ENCODE data around the gene RPS25.

RPS25 gene

GRCh38 chr11:119015054-119015611, 3.0 kb downstream of the RPS25 start:
- Histone ChIP-seq H4K12ac (ENCODE audit: low read depth, low read length) (no peak overlapping the region), H2BK120ac (ENCODE audit: insufficient read depth, low read length, poor library complexity) (no peak overlapping the region), H3K4ac (ENCODE audit: low read depth, low read length) (no peak overlapping the region), H3K18ac (ENCODE audit: low read length) (no peak overlapping the region), H3K9ac (ENCODE audit: low read length) (no peak overlapping the region), H3K79me2 (ENCODE audit: control insufficient read depth, insufficient read depth, low read length, poor library complexity) (peaks cover 11% of the 10 kb centered on the region), H3K4me3 (ENCODE audit: low read depth, low read length) (no peak overlapping the region), H2BK12ac (ENCODE audit: low read length) (no peak overlapping the region), H4K91ac (ENCODE audit: low read depth, low read length) (no peak overlapping the region), H3K23ac (ENCODE audit: low read length) (no peak overlapping the region), H3K14ac (ENCODE audit: low read length) (no peak overlapping the region), H3K4me2 (ENCODE audit: low read length) (no peak overlapping the region), H2BK5ac (ENCODE audit: low read depth, low read length, poor library complexity) (no peak overlapping the region), H3K4me1 (ENCODE audit: control insufficient read depth in 1 of 2, insufficient read depth in 2 of 2, low read length in 2 of 2) (peaks cover 0 to 5% of the 10 kb centered on the region in 2 experiments), H3K27ac (ENCODE audit: low read depth, low read length) (no peak overlapping the region), H4K8ac (ENCODE audit: low read depth, low read length) (no peak overlapping the region), H3K36me3 (ENCODE audit: control insufficient read depth in 1 of 2, insufficient read depth in 2 of 2, low read length in 2 of 2) (peaks cover 27 to 49% of the 10 kb centered on the region in 2 experiments), H3K27me3 (ENCODE audit: insufficient read depth, low read length) (no peaks in the 10 kb centered on the region), H2AK5ac (ENCODE audit: low read length) (no peak overlapping the region), H2AFZ (ENCODE audit: insufficient read depth, low read length, poor library complexity) (no peak overlapping the region), H3K9me3 (ENCODE audit: insufficient read depth, low read depth, low read length) (peaks cover 2% of the 10 kb centered on the region), H3K79me1 (ENCODE audit: low read length) (peaks cover 8% of the 10 kb centered on the region)
- no CpG with 5 or more reads among the region's 8 CpGs for WGBS (ENCODE audit: extremely low coverage, insufficient coverage, insufficient read length)
- peak in 1 of 2 donors; percentile 44 for DNase-seq

DNA sequence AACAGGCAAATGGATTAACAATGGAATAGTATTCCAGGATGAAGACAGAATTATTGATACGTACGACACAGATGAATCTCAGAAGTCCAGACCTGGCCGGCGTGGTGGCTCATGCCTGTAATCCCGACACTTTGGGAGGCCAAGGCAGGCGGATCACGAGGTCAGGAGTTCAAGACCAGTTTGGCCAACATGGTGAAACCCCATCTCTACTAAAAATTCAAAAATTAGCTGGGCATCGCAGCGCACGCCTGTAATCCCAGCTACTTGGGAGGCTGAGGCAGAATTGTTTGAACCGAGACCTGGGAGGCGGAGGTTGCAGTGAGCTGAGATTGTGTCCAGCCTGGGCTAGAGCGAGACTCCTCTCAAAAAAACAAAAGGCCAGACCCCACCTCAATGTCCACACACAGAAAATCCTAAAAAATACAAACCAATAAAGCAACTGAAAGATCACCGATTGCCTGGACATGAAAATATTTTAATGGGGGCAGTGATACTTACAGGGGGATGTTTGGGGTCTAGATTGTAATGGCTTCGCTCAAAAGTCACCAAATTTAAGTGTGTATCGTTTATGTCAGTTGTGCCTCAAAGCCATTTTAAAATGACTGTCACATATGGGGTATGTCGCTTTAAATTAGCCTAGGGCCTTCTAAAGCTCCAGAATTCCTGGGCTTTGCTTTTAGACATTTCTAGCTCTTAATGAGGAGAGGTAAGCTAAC, 3.8 kb downstream of the RPS25 start:
- Histone ChIP-seq H3K14ac (ENCODE audit: low read length) (no peak overlapping the region), H3K27me3 (ENCODE audit: insufficient read depth, low read length) (no peaks in the 10 kb centered on the region), H3K4me2 (ENCODE audit: low read length) (no peak overlapping the region), H4K91ac (ENCODE audit: low read depth, low read length) (no peak overlapping the region), H3K9ac (ENCODE audit: low read length) (no peak overlapping the region), H3K18ac (ENCODE audit: low read length) (no peak overlapping the region), H3K79me2 (ENCODE audit: control insufficient read depth, insufficient read depth, low read length, poor library complexity) (peaks cover 11% of the 10 kb centered on the region), H3K27ac (ENCODE audit: low read depth, low read length) (no peak overlapping the region), H3K36me3 (ENCODE audit: control insufficient read depth in 1 of 2, insufficient read depth in 2 of 2, low read length in 2 of 2) (peaks cover 32 to 56% of the 10 kb centered on the region in 2 experiments), H3K79me1 (ENCODE audit: low read length) (peaks cover 8% of the 10 kb centered on the region), H2AFZ (ENCODE audit: insufficient read depth, low read length, poor library complexity) (no peak overlapping the region), H2BK5ac (ENCODE audit: low read depth, low read length, poor library complexity) (no peak overlapping the region), H3K4ac (ENCODE audit: low read depth, low read length) (no peak overlapping the region), H3K23ac (ENCODE audit: low read length) (no peak overlapping the region), H4K8ac (ENCODE audit: low read depth, low read length) (no peak overlapping the region), H2AK5ac (ENCODE audit: low read length) (no peak overlapping the region), H4K12ac (ENCODE audit: low read depth, low read length) (no peak overlapping the region), H2BK12ac (ENCODE audit: low read length) (no peak overlapping the region), H3K9me3 (ENCODE audit: insufficient read depth, low read depth, low read length) (peaks cover 2% of the 10 kb centered on the region), H3K4me1 (ENCODE audit: control insufficient read depth in 1 of 2, insufficient read depth in 2 of 2, low read length in 2 of 2) (peaks cover 0 to 2% of the 10 kb centered on the region in 2 experiments), H3K4me3 (ENCODE audit: low read depth, low read length) (no peak overlapping the region), H2BK120ac (ENCODE audit: insufficient read depth, low read length, poor library complexity) (no peak overlapping the region)
- peak in 1 of 2 donors; percentile 6 for DNase-seq
- no CpG with 5 or more reads among the region's 17 CpGs for WGBS (ENCODE audit: extremely low coverage, insufficient coverage, insufficient read length)

- H3K79me2 ChIP-seq (ENCODE audit: control insufficient read depth, insufficient read depth, low read length, poor library complexity), result peaks cover 5% of the 10 kb centered on the region
- DNase-seq, result no peak
- no peak overlapping the region for H3K14ac ChIP-seq (ENCODE audit: low read length)
- no peak overlapping the region for H2BK5ac ChIP-seq (ENCODE audit: low read depth, low read length, poor library complexity)
- peaks cover 2% of the 10 kb centered on the region for H3K9me3 ChIP-seq (ENCODE audit: insufficient read depth, low read depth, low read length)
- no peak overlapping the region for H3K9ac ChIP-seq (ENCODE audit: low read length)
- H4K91ac ChIP-seq (ENCODE audit: low read depth, low read length), result no peak overlapping the region
- no peak overlapping the region for H3K18ac ChIP-seq (ENCODE audit: low read length)
- H2AFZ ChIP-seq (ENCODE audit: insufficient read depth, low read length, poor library complexity), result no peak overlapping the region
- no peak overlapping the region for H4K8ac ChIP-seq (ENCODE audit: low read depth, low read length)
- no peak overlapping the region for H4K12ac ChIP-seq (ENCODE audit: low read depth, low read length)
- no peak overlapping the region for H3K4ac ChIP-seq (ENCODE audit: low read depth, low read length)
- peak overlapping the region; percentile 15 for H3K23ac ChIP-seq (ENCODE audit: low read length)
- no CpG with 5 or more reads among the region's 3 CpGs for WGBS (ENCODE audit: extremely low coverage, insufficient coverage, insufficient read length)
- no peaks in the 10 kb centered on the region for H3K27me3 ChIP-seq (ENCODE audit: insufficient read depth, low read length)
- H3K4me1 ChIP-seq (ENCODE audit: control insufficient read depth in 1 of 2, insufficient read depth in 2 of 2, low read length in 2 of 2), result no peaks in the 10 kb centered on the region
- H3K79me1 ChIP-seq (ENCODE audit: low read length), result no peaks in the 10 kb centered on the region
- no peak overlapping the region for H2AK5ac ChIP-seq (ENCODE audit: low read length)
- no peak overlapping the region for H3K4me3 ChIP-seq (ENCODE audit: low read depth, low read length)
- peaks cover 38 to 60% of the 10 kb centered on the region in 2 experiments for H3K36me3 ChIP-seq (ENCODE audit: control insufficient read depth in 1 of 2, insufficient read depth in 2 of 2, low read length in 2 of 2)
- no peak overlapping the region for H2BK120ac ChIP-seq (ENCODE audit: insufficient read depth, low read length, poor library complexity)
- H2BK12ac ChIP-seq (ENCODE audit: low read length), result no peak overlapping the region
- no peak overlapping the region for H3K4me2 ChIP-seq (ENCODE audit: low read length)
- H3K27ac ChIP-seq (ENCODE audit: low read depth, low read length), result no peak overlapping the region
These were observed 5.4 kb downstream of the RPS25 start for GRCh38 chr11:119012629-119013170.

DNA sequence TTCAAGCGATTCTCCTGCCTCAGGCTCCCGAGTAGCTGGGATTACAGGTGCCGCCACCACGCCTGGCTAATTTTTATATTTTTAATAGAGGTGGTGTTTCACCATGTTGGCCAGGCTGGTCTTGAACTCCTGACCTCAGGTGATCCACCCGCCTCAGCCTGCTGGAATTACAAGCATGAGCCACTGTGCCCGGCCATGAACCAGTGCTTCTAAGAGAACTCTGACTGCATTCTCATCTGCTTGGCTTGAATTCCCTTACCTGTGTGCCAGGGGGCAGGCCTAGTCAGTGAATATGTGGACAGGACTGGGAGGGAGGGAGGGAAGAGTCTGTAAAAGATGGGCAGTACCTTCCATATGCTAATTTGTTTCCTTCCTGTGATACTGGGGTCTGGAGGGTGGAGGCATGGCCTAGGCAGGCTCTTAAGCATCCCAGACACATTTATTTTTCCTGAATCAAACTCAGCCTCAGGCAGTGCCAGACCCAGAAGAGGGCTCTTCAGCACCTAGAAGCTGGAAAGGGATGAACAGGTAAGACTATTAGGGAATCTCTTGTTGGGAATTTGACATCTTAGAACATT, 6.6 kb downstream of the RPS25 start:
- peaks cover 44 to 68% of the 10 kb centered on the region in 2 experiments for H3K36me3 ChIP-seq (ENCODE audit: control insufficient read depth in 1 of 2, insufficient read depth in 2 of 2, low read length in 2 of 2)
- H3K4me3 ChIP-seq (ENCODE audit: low read depth, low read length), result no peak overlapping the region
- no peak overlapping the region for H4K91ac ChIP-seq (ENCODE audit: low read depth, low read length)
- WGBS (ENCODE audit: extremely low coverage, insufficient coverage, insufficient read length), result no CpG with 5 or more reads among the region's 6 CpGs
- H2AK5ac ChIP-seq (ENCODE audit: low read length), result no peak overlapping the region
- no peak for DNase-seq
- H2AFZ ChIP-seq (ENCODE audit: insufficient read depth, low read length, poor library complexity), result no peak overlapping the region
- H3K9me3 ChIP-seq (ENCODE audit: insufficient read depth, low read depth, low read length), result peaks cover 1% of the 10 kb centered on the region
- no peak overlapping the region for H2BK12ac ChIP-seq (ENCODE audit: low read length)
- H3K79me1 ChIP-seq (ENCODE audit: low read length), result no peaks in the 10 kb centered on the region
- no peaks in the 10 kb centered on the region for H3K4me1 ChIP-seq (ENCODE audit: control insufficient read depth in 1 of 2, insufficient read depth in 2 of 2, low read length in 2 of 2)
- no peak overlapping the region for H3K23ac ChIP-seq (ENCODE audit: low read length)
- no peak overlapping the region for H4K8ac ChIP-seq (ENCODE audit: low read depth, low read length)
- H3K4ac ChIP-seq (ENCODE audit: low read depth, low read length), result no peak overlapping the region
- H3K14ac ChIP-seq (ENCODE audit: low read length), result no peak overlapping the region
- no peak overlapping the region for H2BK120ac ChIP-seq (ENCODE audit: insufficient read depth, low read length, poor library complexity)
- H3K27me3 ChIP-seq (ENCODE audit: insufficient read depth, low read length), result no peaks in the 10 kb centered on the region
- no peak overlapping the region for H3K18ac ChIP-seq (ENCODE audit: low read length)
- no peak overlapping the region for H4K12ac ChIP-seq (ENCODE audit: low read depth, low read length)
- H3K9ac ChIP-seq (ENCODE audit: low read length), result no peak overlapping the region
- H2BK5ac ChIP-seq (ENCODE audit: low read depth, low read length, poor library complexity), result no peak overlapping the region
- no peaks in the 10 kb centered on the region for H3K79me2 ChIP-seq (ENCODE audit: control insufficient read depth, insufficient read depth, low read length, poor library complexity)
- H3K27ac ChIP-seq (ENCODE audit: low read depth, low read length), result no peak overlapping the region
- H3K4me2 ChIP-seq (ENCODE audit: low read length), result no peak overlapping the region
